Immature natural killer cell (primary cell): Measurements from ENCODE around the gene ALKBH7. TPM values are rescaled to one million over a fixed set of nuclear protein-coding genes. Genes with fewer than 3 reads are reported as not detected.
"Not testable (repeated sequence)": the region's sequence is repeated elsewhere in the genome, so short reads cannot be mapped to it uniquely, and the experiment has no call there.

Experiments
- DNase-seq, 3 donors: peaks; one replicate each; pipeline ENCODE4 v3.0.0; 2022; ENCODE audit warnings: mixed read lengths in 1 of 3
- H3K27ac Mint-ChIP-seq, 6 donors: one replicate each; pipeline ENCODE4 v1.8.0; 2020; ENCODE audit warnings: mixed read lengths in 6 of 6, mild to moderate bottlenecking in 5 of 6, inconsistent platforms in 4 of 6, moderate library complexity in 3 of 6
- H3K27me3 Mint-ChIP-seq, 3 donors: one replicate each; pipeline ENCODE4 v1.8.0; 2020 to 2021; ENCODE audit warnings: low read depth in 3 of 3, mild to moderate bottlenecking in 3 of 3, mixed read lengths in 3 of 3, moderate library complexity in 3 of 3, inconsistent platforms in 1 of 3
- H3K36me3 Mint-ChIP-seq, 3 donors: one replicate each; pipeline ENCODE4 v1.8.0; 2020; ENCODE audit warnings: mixed read lengths in 3 of 3, inconsistent platforms in 2 of 3, mild to moderate bottlenecking in 2 of 3
- H3K4me1 Mint-ChIP-seq, 2 donors: one replicate each; pipeline ENCODE4 v1.8.0; 2020; ENCODE audit warnings: inconsistent platforms in 2 of 2, mild to moderate bottlenecking in 2 of 2, mixed read lengths in 2 of 2, moderate library complexity in 1 of 2
- H3K4me3 Mint-ChIP-seq, 5 donors: one replicate each; pipeline ENCODE4 v1.8.0; 2020; ENCODE audit warnings: mild to moderate bottlenecking in 5 of 5, mixed read lengths in 5 of 5, inconsistent platforms in 3 of 5, moderate library complexity in 3 of 5
- H3K9me3 Mint-ChIP-seq, 6 donors: one replicate each; pipeline ENCODE4 v1.8.0; 2020; ENCODE audit warnings: mild to moderate bottlenecking in 6 of 6, mixed read lengths in 6 of 6, inconsistent platforms in 4 of 6, moderate library complexity in 3 of 6
- polyA plus RNA-seq, 3 donors: library from polyadenylated mRNA; unstranded; fragments of 300-500 nt; fragmentation: Illumina TruSeq; gene quantifications; one replicate each; pipeline ENCODE4 v1.2.3, GENCODE V29; 2021

ALKBH7 gene
- polyA plus RNA-seq, 3 donors from 2014 or later: 47.6 to 96.4 (median 51.4) TPM

GRCh38 chr19:6357174-6357573, 15.4 kb upstream of the ALKBH7 start:
- H3K4me3 Mint-ChIP-seq: no peak overlapping the region
- peaks cover 5 to 8% of the 10 kb centered on the region in 2 donors for H3K4me1 Mint-ChIP-seq
- H3K27me3 Mint-ChIP-seq: peaks cover 1 to 3% (median 2%) of the 10 kb centered on the region in 3 donors
- no peak overlapping the region for H3K27ac Mint-ChIP-seq
- no peaks in the 10 kb centered on the region for H3K9me3 Mint-ChIP-seq
- H3K36me3 Mint-ChIP-seq: no peaks in the 10 kb centered on the region
- DNase-seq: no peak

- H3K4me1 Mint-ChIP-seq: peaks cover 12 to 15% of the 10 kb centered on the region in 2 donors
- no peak for DNase-seq
- no peak overlapping the region for H3K27ac Mint-ChIP-seq
- no peaks in the 10 kb centered on the region for H3K9me3 Mint-ChIP-seq
- peaks cover 1 to 3% (median 2%) of the 10 kb centered on the region in 3 donors for H3K27me3 Mint-ChIP-seq
- H3K36me3 Mint-ChIP-seq: no peaks in the 10 kb centered on the region
- no peak overlapping the region for H3K4me3 Mint-ChIP-seq
Measured at GRCh38 chr19:6358003-6358402, 14.6 kb upstream of the ALKBH7 start.

GRCh38 chr19:6359568-6360341, 12.8 kb upstream of the ALKBH7 start:
- Mint-ChIP-seq H3K27me3 (peaks cover 1 to 3% (median 2%) of the 10 kb centered on the region in 3 donors), H3K4me3 (peak overlapping the region in 3 of 5 donors; percentile 5 to 31 (median 30)), H3K27ac (peak overlapping the region in 1 of 6 donors; percentile 21), H3K4me1 (peaks cover 12 to 16% of the 10 kb centered on the region in 2 donors), H3K9me3 (no peaks in the 10 kb centered on the region), H3K36me3 (no peaks in the 10 kb centered on the region)
- no peak for DNase-seq

GRCh38 chr19:6360445-6360844, 12.1 kb upstream of the ALKBH7 start:
- not testable (repeated sequence) for H3K36me3 Mint-ChIP-seq, DNase-seq, H3K9me3 Mint-ChIP-seq, H3K27me3 Mint-ChIP-seq
- peaks cover 12 to 16% of the 10 kb centered on the region in 2 donors for H3K4me1 Mint-ChIP-seq
- peak overlapping the region in 4 of 5 donors; percentile 53 to 93 (median 74) for H3K4me3 Mint-ChIP-seq
- peak overlapping the region in 1 of 6 donors; percentile 93 for H3K27ac Mint-ChIP-seq

- Mint-ChIP-seq H3K4me1 (peaks cover 12 to 16% of the 10 kb centered on the region in 2 donors), H3K4me3 (peak overlapping the region; percentile 88 to 94 (median 90)), H3K27ac (peak overlapping the region in 3 of 6 donors; percentile 51 to 93 (median 88))
- not testable (repeated sequence) for H3K27me3 Mint-ChIP-seq, H3K9me3 Mint-ChIP-seq, H3K36me3 Mint-ChIP-seq, DNase-seq
Measured at GRCh38 chr19:6360857-6361216, 11.8 kb upstream of the ALKBH7 start.

GRCh38 chr19:6362027-6362350, 10.6 kb upstream of the ALKBH7 start:
- Mint-ChIP-seq H3K36me3 (peaks cover 4 to 6% (median 4%) of the 10 kb centered on the region in 3 donors), H3K27ac (peak overlapping the region; percentile 82 to 93 (median 88)), H3K9me3 (no peaks in the 10 kb centered on the region), H3K4me1 (peaks cover 12 to 16% of the 10 kb centered on the region in 2 donors), H3K27me3 (peaks cover 1 to 3% (median 2%) of the 10 kb centered on the region in 3 donors), H3K4me3 (peak overlapping the region; percentile 88 to 94 (median 90))
- DNase-seq: no peak

- Mint-ChIP-seq H3K4me3 (peak overlapping the region; percentile 88 to 94 (median 90)), H3K4me1 (peaks cover 12 to 16% of the 10 kb centered on the region in 2 donors)
- DNase-seq: peak in 2 of 3 donors; percentile 16 to 17
Measured at GRCh38 chr19:6362351-6362801, 10.2 kb upstream of the ALKBH7 start.

GRCh38 chr19:6364353-6364752, 8.2 kb upstream of the ALKBH7 start:
- Mint-ChIP-seq H3K9me3 (no peaks in the 10 kb centered on the region), H3K27me3 (peaks cover 1 to 3% (median 2%) of the 10 kb centered on the region in 3 donors), H3K27ac (no peak overlapping the region), H3K36me3 (peaks cover 4 to 11% (median 10%) of the 10 kb centered on the region in 3 donors), H3K4me1 (peaks cover 12 to 18% of the 10 kb centered on the region in 2 donors), H3K4me3 (peak overlapping the region in 1 of 5 donors; percentile 19)
- DNase-seq: no peak

More at GRCh38 chr19:6362351-6362801, 10.2 kb upstream of the ALKBH7 start:
- Mint-ChIP-seq H3K27ac (peak overlapping the region; percentile 82 to 93 (median 88)), H3K9me3 (no peaks in the 10 kb centered on the region), H3K27me3 (peaks cover 1 to 3% (median 2%) of the 10 kb centered on the region in 3 donors), H3K36me3 (peaks cover 4 to 6% (median 4%) of the 10 kb centered on the region in 3 donors)

- Mint-ChIP-seq H3K36me3 (peaks cover 0 to 8% (median under 1%) of the 10 kb centered on the region in 3 donors), H3K9me3 (no peaks in the 10 kb centered on the region), H3K4me1 (peaks cover 17 to 18% of the 10 kb centered on the region in 2 donors), H3K27me3 (peaks cover 3 to 6% (median 5%) of the 10 kb centered on the region in 3 donors), H3K27ac (peak overlapping the region; percentile 83 to 96 (median 92)), H3K4me3 (peak overlapping the region; percentile 79 to 95 (median 92))
- peak; percentile 93 to 96 (median 95) for DNase-seq
Measured at GRCh38 chr19:6373096-6373812, 660 bp downstream of the ALKBH7 start.

- H3K4me3 Mint-ChIP-seq: peak overlapping the region; percentile 79 to 95 (median 92)
- peaks cover 17 to 18% of the 10 kb centered on the region in 2 donors for H3K4me1 Mint-ChIP-seq
- H3K27ac Mint-ChIP-seq: peak overlapping the region; percentile 78 to 96 (median 92)
- peaks cover 0 to 7% (median 3%) of the 10 kb centered on the region in 3 donors for H3K36me3 Mint-ChIP-seq
- no peak for DNase-seq
- H3K27me3 Mint-ChIP-seq: peaks cover 3 to 6% (median 5%) of the 10 kb centered on the region in 3 donors
- no peaks in the 10 kb centered on the region for H3K9me3 Mint-ChIP-seq
Measured at GRCh38 chr19:6373813-6374108, 1.2 kb downstream of the ALKBH7 start.

GRCh38 chr19:6374161-6374709, 1.6 kb downstream of the ALKBH7 start:
- Mint-ChIP-seq H3K27ac (no peak overlapping the region), H3K4me3 (peak overlapping the region in 1 of 5 donors; percentile 17), H3K27me3 (peaks cover 3 to 6% (median 5%) of the 10 kb centered on the region in 3 donors), H3K4me1 (peaks cover 16 to 18% of the 10 kb centered on the region in 2 donors), H3K36me3 (peaks cover 1 to 4% (median 2%) of the 10 kb centered on the region in 3 donors), H3K9me3 (no peaks in the 10 kb centered on the region)
- no peak for DNase-seq

- peaks cover 3 to 10% (median 8%) of the 10 kb centered on the region in 3 donors for H3K36me3 Mint-ChIP-seq
- no peak for DNase-seq
- no peaks in the 10 kb centered on the region for H3K9me3 Mint-ChIP-seq
- peaks cover 2 to 6% (median 5%) of the 10 kb centered on the region in 3 donors for H3K27me3 Mint-ChIP-seq
- peaks cover 13% of the 10 kb centered on the region in 2 donors for H3K4me1 Mint-ChIP-seq
- H3K27ac Mint-ChIP-seq: no peak overlapping the region
- H3K4me3 Mint-ChIP-seq: peak overlapping the region in 1 of 5 donors; percentile 17
Measured at GRCh38 chr19:6374711-6375410, 2.3 kb downstream of the ALKBH7 start.

GRCh38 chr19:6375411-6376010, 2.9 kb downstream of the ALKBH7 start, which contains the start of gene PSPN:
Gene PSPN (minus strand): TSS chr19:6375933. CDS start chr19:6375849, 84 bp downstream.
- Mint-ChIP-seq H3K4me3 (no peak within 1 kb of the TSS), H3K27ac (peak within 1 kb of the TSS in 1 of 6 donors; percentile 40), H3K9me3 (no peaks in the 10 kb centered on the region), H3K36me3 (peaks cover 5 to 16% (median 13%) of the 10 kb centered on the region in 3 donors), H3K4me1 (peaks cover 11 to 12% of the 10 kb centered on the region in 2 donors), H3K27me3 (peaks cover 2 to 6% (median 5%) of the 10 kb centered on the region in 3 donors)
- no peak for DNase-seq
